Hepatocyte (in vitro differentiated cells): ENCODE results near the gene RNPC3.

Experiments
- EZH2 ChIP-seq: fragments of 200-600 bp; sonication (generic); IDR thresholded peaks from 2 replicates; pipeline ENCODE4 v1.6.1; 2016; ENCODE audit warnings: antibody characterized with exemption, mild to moderate bottlenecking, borderline replicate concordance
- TF ChIP-seq, protein P1 (sequence below): fragments of 200-600 bp; sonication (generic); IDR thresholded peaks from 2 replicates; pipeline ENCODE4 v1.5.1; 2016; ENCODE audit warnings: antibody characterized with exemption, mild to moderate bottlenecking; ENCODE audit not compliant: poor library complexity

DNA sequence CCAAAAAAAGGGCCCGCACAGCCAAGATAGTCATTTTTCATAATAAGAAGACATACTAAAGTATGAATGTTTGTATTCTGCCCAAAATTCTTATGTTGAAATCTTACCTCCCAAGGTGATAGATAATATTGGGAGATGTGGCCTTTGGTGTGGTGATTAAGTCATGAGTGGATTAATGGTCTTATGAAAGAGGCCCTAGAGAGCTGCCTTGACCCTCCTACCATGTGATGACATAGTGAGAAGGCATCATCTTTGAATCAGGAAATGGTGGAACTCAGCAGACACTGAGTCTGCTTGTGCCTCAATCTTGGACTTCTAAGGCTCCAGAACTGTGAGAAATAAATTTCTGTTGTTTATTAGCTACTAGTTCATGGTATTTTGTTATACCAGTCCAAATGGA is 11.8 kb upstream of the RNPC3 start:
- TF ChIP-seq, protein P1, sequence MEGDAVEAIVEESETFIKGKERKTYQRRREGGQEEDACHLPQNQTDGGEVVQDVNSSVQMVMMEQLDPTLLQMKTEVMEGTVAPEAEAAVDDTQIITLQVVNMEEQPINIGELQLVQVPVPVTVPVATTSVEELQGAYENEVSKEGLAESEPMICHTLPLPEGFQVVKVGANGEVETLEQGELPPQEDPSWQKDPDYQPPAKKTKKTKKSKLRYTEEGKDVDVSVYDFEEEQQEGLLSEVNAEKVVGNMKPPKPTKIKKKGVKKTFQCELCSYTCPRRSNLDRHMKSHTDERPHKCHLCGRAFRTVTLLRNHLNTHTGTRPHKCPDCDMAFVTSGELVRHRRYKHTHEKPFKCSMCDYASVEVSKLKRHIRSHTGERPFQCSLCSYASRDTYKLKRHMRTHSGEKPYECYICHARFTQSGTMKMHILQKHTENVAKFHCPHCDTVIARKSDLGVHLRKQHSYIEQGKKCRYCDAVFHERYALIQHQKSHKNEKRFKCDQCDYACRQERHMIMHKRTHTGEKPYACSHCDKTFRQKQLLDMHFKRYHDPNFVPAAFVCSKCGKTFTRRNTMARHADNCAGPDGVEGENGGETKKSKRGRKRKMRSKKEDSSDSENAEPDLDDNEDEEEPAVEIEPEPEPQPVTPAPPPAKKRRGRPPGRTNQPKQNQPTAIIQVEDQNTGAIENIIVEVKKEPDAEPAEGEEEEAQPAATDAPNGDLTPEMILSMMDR = no peak
- TF ChIP-seq EZH2 = no peak
